OCI-LY7 (cell line): ENCODE measurements around the gene CDKL1. TPM values are rescaled to one million over a fixed set of nuclear protein-coding genes. Genes with fewer than 3 reads are reported as not detected.

Source experiments
- BruUV-seq: library from RNA; stranded (reverse); fragments of 400-500 nt; replicated peaks from 2 replicates; lab custom pipeline; 2021; lab: Mats Ljungman, UMichigan
- CTCF ChIA-PET: fragments of 300-600 bp; sonication (Branson Sonifier 250); formaldehyde crosslinking; loops from one replicate; lab custom pipeline; 2022; ENCODE audit warnings: antibody characterized with exemption; ENCODE audit not compliant: unreplicated experiment; lab: Charles Lee
- POLR2A ChIA-PET: fragments of 300-600 bp; sonication (Branson Sonifier 250); formaldehyde crosslinking; loops from one replicate; lab custom pipeline; 2022; ENCODE audit warnings: antibody characterized with exemption; lab: Charles Lee
- DNase-seq: peaks from one replicate; pipeline ENCODE4 v3.0.0-alpha.2; 2015; ENCODE audit warnings: low spot score
- H2AFZ ChIP-seq: fragments of 200-600 bp; sonication (generic), shearing (Covaris generic); 2 replicates; pipeline ENCODE4 v1.6.1; 2014; ENCODE audit warnings: mild to moderate bottlenecking, antibody characterized with exemption, low read length, moderate library complexity
- H3K27ac ChIP-seq: fragments of 200-600 bp; sonication (generic); 2 replicates; pipeline ENCODE4 v1.5.1; 2014; ENCODE audit warnings: mixed run types, low read depth, mild to moderate bottlenecking, moderate library complexity, low read length, inconsistent platforms; ENCODE audit not compliant: poor library complexity, severe bottlenecking
- H3K36me3 ChIP-seq: fragments of 200-600 bp; sonication (generic); 2 replicates; pipeline ENCODE4 v1.6.1; 2014; ENCODE audit warnings: mild to moderate bottlenecking, antibody characterized with exemption, low read length, moderate library complexity, mixed read lengths; ENCODE audit not compliant: insufficient read depth
- H3K4me1 ChIP-seq: fragments of 200-600 bp; sonication (generic); 2 replicates; pipeline ENCODE4 v1.5.1; 2014; ENCODE audit warnings: mild to moderate bottlenecking, low read length; ENCODE audit not compliant: insufficient read depth, poor library complexity, severe bottlenecking
- H3K4me2 ChIP-seq: fragments of 200-600 bp; sonication (generic); 2 replicates; pipeline ENCODE4 v1.6.1; 2014; ENCODE audit warnings: mild to moderate bottlenecking, low read length
- H3K4me3 ChIP-seq: fragments of 200-600 bp; sonication (generic); 2 replicates; pipeline ENCODE4 v1.5.1; 2014; ENCODE audit warnings: mild to moderate bottlenecking, low read depth, low read length; ENCODE audit not compliant: poor library complexity, severe bottlenecking
- H3K79me2 ChIP-seq: fragments of 200-600 bp; sonication (generic); 2 replicates; pipeline ENCODE4 v1.6.1; 2016; ENCODE audit warnings: low read depth, mild to moderate bottlenecking, low read length, moderate library complexity, mixed read lengths; ENCODE audit not compliant: insufficient read depth
- H3K9me2 ChIP-seq: fragments of 200-600 bp; sonication (generic); 2 replicates; pipeline ENCODE4 v1.6.1; 2016; ENCODE audit warnings: mild to moderate bottlenecking, low read length, mixed read lengths; ENCODE audit not compliant: insufficient read depth
- H3K9me3 ChIP-seq: fragments of 200-600 bp; sonication (generic); 2 replicates; pipeline ENCODE4 v1.6.1; 2014; ENCODE audit warnings: mild to moderate bottlenecking, mixed run types, low read length, mixed read lengths
- H4K20me1 ChIP-seq: fragments of 200-600 bp; sonication (generic); 2 replicates; pipeline ENCODE4 v1.6.1; 2014; ENCODE audit warnings: mild to moderate bottlenecking, antibody characterized with exemption, low read length, moderate library complexity, mixed read lengths; ENCODE audit not compliant: insufficient read depth
- CTCF ChIP-seq: fragments of 200-600 bp; sonication (generic); conservative IDR thresholded peaks from 2 replicates; pipeline ENCODE4 v1.5.1; 2014; ENCODE audit warnings: mild to moderate bottlenecking, antibody characterized with exemption, low read length, moderate library complexity, mixed read lengths
- EZH2phosphoT487 ChIP-seq: fragments of 200-600 bp; sonication (generic); IDR thresholded peaks from 2 replicates; pipeline ENCODE4 v1.6.1; 2018; ENCODE audit warnings: low read depth, borderline replicate concordance, mild to moderate bottlenecking, mixed run types, antibody characterized with exemption, low read length, moderate library complexity, mixed read lengths
- intact Hi-C: fragments of 100-400 bp; cut with micrococcal nuclease; formaldehyde crosslinking; loops from one replicate; pipeline ENCODE4 v1.10.0; 2022; ENCODE audit not compliant: unreplicated experiment
- total RNA-seq, 2 experiments: library from RNA; depleted of rRNA in 1 of 2; stranded (reverse); fragments of >200 nt in 1 of 2; shearing (Covaris generic) in 1 of 2; gene quantifications; 2 replicates each; pipeline ENCODE4 v1.2.3, GENCODE V29; 2014 to 2022

Gene CDKL1
- total RNA-seq, 2 experiments from 2014 or later = 0.09 to 0.36 TPM

GRCh38 chr14:50311337-50311971 lies 85.2 kb downstream of the CDKL1 start:
- H3K9me3 ChIP-seq = peaks cover 10% of the 10 kb centered on the region; the same call in 1 of the 2 replicates
- H3K36me3 ChIP-seq = peaks cover 14% of the 10 kb centered on the region
- peak overlapping the region; percentile 73 for H3K4me3 ChIP-seq
- peak overlapping the region; percentile 77 for H3K27ac ChIP-seq
- H4K20me1 ChIP-seq = no peaks in the 10 kb centered on the region
- peak overlapping the region; percentile 91 for H3K4me2 ChIP-seq
- TF ChIP-seq CTCF (peak; percentile 62), EZH2phosphoT487 (no peak)
- peaks cover 16% of the 10 kb centered on the region for H3K4me1 ChIP-seq
- no peaks in the 10 kb centered on the region for H3K9me2 ChIP-seq
- ChIA-PET POLR2A (interaction anchor here (0.7 to 3.1 kb wide), 10 partner anchors 10 to 512 kb away, joined by 3 to 12 read pairs (median 4); partner anchors contain the start of gene VCPKMT), CTCF (interaction anchor here (0.6 kb wide), 1 partner anchor 86 kb away, joined by 3 read pairs; no protein-coding TSS in a partner anchor)
- peak overlapping the region; percentile 87 for H2AFZ ChIP-seq
- H3K79me2 ChIP-seq = peaks cover 28% of the 10 kb centered on the region; the same call in 1 of the 2 replicates
- no peak for DNase-seq
- BruUV-seq = TSS peak; percentile 81
- intact Hi-C loops = loop anchor here (5.0 to 10.0 kb wide), 4 partner anchors 51 to 679 kb away; no protein-coding TSS in a partner anchor

GRCh38 chr14:50310445-50310844 lies 86.2 kb downstream of the CDKL1 start:
- CTCF ChIA-PET = no interaction called here
- POLR2A ChIA-PET = interaction anchor here (0.6 to 3.1 kb wide), 5 partner anchors 14 to 193 kb away, joined by 3 to 12 read pairs (median 3); partner anchors contain the start of gene VCPKMT
- no TSS peak for BruUV-seq
- no peak for DNase-seq
- Histone ChIP-seq H3K79me2 (peaks cover 28% of the 10 kb centered on the region; the same call in 1 of the 2 replicates), H3K27ac (no peak overlapping the region), H2AFZ (no peak overlapping the region), H3K4me2 (peak overlapping the region; percentile 91), H4K20me1 (no peaks in the 10 kb centered on the region), H3K36me3 (peaks cover 14% of the 10 kb centered on the region), H3K4me3 (peak overlapping the region; percentile 73), H3K9me2 (no peaks in the 10 kb centered on the region), H3K9me3 (peaks cover 10% of the 10 kb centered on the region; the same call in 1 of the 2 replicates), H3K4me1 (peaks cover 16% of the 10 kb centered on the region)
- intact Hi-C loops = loop anchor here (5.0 to 10.0 kb wide), 4 partner anchors 52 to 678 kb away; no protein-coding TSS in a partner anchor
- TF ChIP-seq CTCF (no peak), EZH2phosphoT487 (no peak)
